PC-9 (cell line): ENCODE results near the gene FBLN2.

ENCODE experiments used
- CTCF ChIP-seq: fragments of 200-600 bp; sonication (generic); conservative IDR thresholded peaks from 2 replicates; pipeline ENCODE4 v1.6.1; 2017; ENCODE audit warnings: mixed run types, antibody characterized with exemption, mild to moderate bottlenecking, moderate library complexity
- EZH2 ChIP-seq: fragments of 200-600 bp; sonication (generic); IDR thresholded peaks from 2 replicates; pipeline ENCODE4 v1.8.0; 2017; ENCODE audit warnings: antibody characterized with exemption, low read depth

DNA sequence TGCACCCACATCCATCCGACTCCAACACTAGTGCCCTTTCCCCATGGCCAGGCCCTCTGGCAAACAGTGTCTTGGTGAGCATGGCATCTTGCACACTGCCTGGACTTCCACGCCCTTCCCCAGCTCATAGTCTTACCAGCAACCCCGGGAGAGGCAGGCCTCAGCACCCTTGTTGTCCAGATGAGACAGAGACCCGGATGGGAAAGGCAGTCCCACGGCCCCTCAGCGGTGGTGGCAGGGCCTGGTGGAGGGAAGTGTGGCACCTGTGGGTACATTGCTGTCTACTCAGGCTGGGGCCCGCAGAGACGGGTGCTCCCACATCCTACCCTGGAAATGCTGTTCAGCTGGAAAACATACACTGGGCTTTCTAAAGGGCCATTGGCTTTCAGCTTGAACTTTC, 40.4 kb upstream of the FBLN2 start:
- no peak for TF ChIP-seq CTCF
- TF ChIP-seq EZH2 = no peak
